NT2/D1 (cell line): Measurements from ENCODE around the gene FSD1.

ENCODE experiments used
- SUZ12 ChIP-seq: IDR thresholded peaks from 2 replicates; pipeline ENCODE4 v1.6.1; 2011; ENCODE audit not compliant: insufficient read length, insufficient read depth; ENCODE audit errors: extremely low read depth
- YY1 ChIP-seq: IDR thresholded peaks from 2 replicates; pipeline ENCODE4 v1.6.1; 2011; ENCODE audit not compliant: insufficient read length, insufficient read depth
- ZNF274 ChIP-seq: IDR thresholded peaks from 2 replicates; pipeline ENCODE4 v1.6.1; 2011; ENCODE audit warnings: mild to moderate bottlenecking, low read depth, low read length

GRCh38 chr19:4350111-4350510 is 45.7 kb downstream of the FSD1 start:
- TF ChIP-seq ZNF274 (no peak), SUZ12 (no peak), YY1 (no peak)
